Progenitor cell of endocrine pancreas (in vitro differentiated cells): ENCODE data around the gene MRM2. TPM values are rescaled to one million over a fixed set of nuclear protein-coding genes. Genes with fewer than 3 reads are reported as not detected.

Source experiments
- DNase-seq: peaks from one replicate; pipeline ENCODE4 v3.0.0; 2021; ENCODE audit warnings: low spot score; ENCODE audit not compliant: unreplicated experiment
- H3K27ac Mint-ChIP-seq: 2 replicates; pipeline ENCODE4 v1.8.0; 2021; ENCODE audit warnings: mild to moderate bottlenecking, moderate library complexity, mixed read lengths
- H3K27me3 Mint-ChIP-seq: 2 replicates; pipeline ENCODE4 v1.8.0; 2021; ENCODE audit warnings: mixed read lengths
- H3K36me3 Mint-ChIP-seq: 2 replicates; pipeline ENCODE4 v1.8.0; 2022; ENCODE audit warnings: mixed read lengths; ENCODE audit not compliant: insufficient read depth
- H3K4me1 Mint-ChIP-seq: 2 replicates; pipeline ENCODE4 v1.8.0; 2021; ENCODE audit warnings: low read depth, mixed read lengths
- H3K4me3 Mint-ChIP-seq: 2 replicates; pipeline ENCODE4 v1.8.0; 2021; ENCODE audit warnings: low read depth, mild to moderate bottlenecking, moderate library complexity, mixed read lengths
- H3K9me3 Mint-ChIP-seq: 2 replicates; pipeline ENCODE4 v1.8.0; 2021; ENCODE audit warnings: low read depth, mixed read lengths
- total RNA-seq: library from RNA; stranded (reverse); gene quantifications from 2 replicates; pipeline ENCODE4 v1.2.1, GENCODE V29; 2021
- TF ChIP-seq, protein P1 (sequence below): fragments of 200-600 bp; sonication (generic); IDR thresholded peaks from one replicate; pipeline ENCODE4 v1.5.0; 2021; ENCODE audit warnings: antibody characterized with exemption, mild to moderate bottlenecking; ENCODE audit not compliant: unreplicated experiment

The MRM2 gene
- total RNA-seq, 1 donor from 2014 or later: 28.7 TPM

- no peak overlapping the region for H3K27ac Mint-ChIP-seq
- no peaks in the 10 kb centered on the region for H3K4me1 Mint-ChIP-seq
- H3K36me3 Mint-ChIP-seq: peaks cover 7% of the 10 kb centered on the region
- no peak for DNase-seq
- no peaks in the 10 kb centered on the region for H3K27me3 Mint-ChIP-seq
- TF ChIP-seq, protein P1, sequence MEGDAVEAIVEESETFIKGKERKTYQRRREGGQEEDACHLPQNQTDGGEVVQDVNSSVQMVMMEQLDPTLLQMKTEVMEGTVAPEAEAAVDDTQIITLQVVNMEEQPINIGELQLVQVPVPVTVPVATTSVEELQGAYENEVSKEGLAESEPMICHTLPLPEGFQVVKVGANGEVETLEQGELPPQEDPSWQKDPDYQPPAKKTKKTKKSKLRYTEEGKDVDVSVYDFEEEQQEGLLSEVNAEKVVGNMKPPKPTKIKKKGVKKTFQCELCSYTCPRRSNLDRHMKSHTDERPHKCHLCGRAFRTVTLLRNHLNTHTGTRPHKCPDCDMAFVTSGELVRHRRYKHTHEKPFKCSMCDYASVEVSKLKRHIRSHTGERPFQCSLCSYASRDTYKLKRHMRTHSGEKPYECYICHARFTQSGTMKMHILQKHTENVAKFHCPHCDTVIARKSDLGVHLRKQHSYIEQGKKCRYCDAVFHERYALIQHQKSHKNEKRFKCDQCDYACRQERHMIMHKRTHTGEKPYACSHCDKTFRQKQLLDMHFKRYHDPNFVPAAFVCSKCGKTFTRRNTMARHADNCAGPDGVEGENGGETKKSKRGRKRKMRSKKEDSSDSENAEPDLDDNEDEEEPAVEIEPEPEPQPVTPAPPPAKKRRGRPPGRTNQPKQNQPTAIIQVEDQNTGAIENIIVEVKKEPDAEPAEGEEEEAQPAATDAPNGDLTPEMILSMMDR: no peak
- H3K4me3 Mint-ChIP-seq: no peak overlapping the region
- H3K9me3 Mint-ChIP-seq: no peaks in the 10 kb centered on the region
Measured at GRCh38 chr7:2259480-2259879, 17.5 kb upstream of the MRM2 start.

- Mint-ChIP-seq H3K27ac (no peak overlapping the region), H3K4me1 (no peaks in the 10 kb centered on the region), H3K9me3 (no peaks in the 10 kb centered on the region), H3K4me3 (no peak overlapping the region), H3K27me3 (no peaks in the 10 kb centered on the region), H3K36me3 (peaks cover 2% of the 10 kb centered on the region)
- TF ChIP-seq, protein P1: no peak
- DNase-seq: no peak
Measured at GRCh38 chr7:2258661-2259365, 16.8 kb upstream of the MRM2 start.

DNA sequence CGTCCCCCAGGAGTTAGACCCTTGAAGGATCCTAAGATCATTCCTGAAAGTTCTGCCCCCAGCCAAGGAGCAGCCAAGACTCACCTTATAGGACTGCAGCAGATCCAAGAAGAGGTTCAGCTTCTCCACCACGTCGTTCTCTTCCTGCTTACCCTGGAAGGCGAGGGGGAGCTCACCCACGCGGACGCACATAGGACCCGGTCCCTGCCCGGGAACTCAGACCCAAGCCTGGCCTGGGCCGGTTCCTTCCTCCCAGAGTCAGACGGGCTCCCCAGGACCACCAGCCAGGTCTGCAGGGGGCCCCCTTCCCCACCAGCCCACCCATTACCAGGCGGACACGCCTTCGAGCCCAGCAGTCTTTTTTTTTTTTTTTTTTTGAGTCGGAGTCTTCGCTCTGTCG is 15.6 kb upstream of the MRM2 start:
- H3K36me3 Mint-ChIP-seq: peaks cover 2% of the 10 kb centered on the region
- H3K4me3 Mint-ChIP-seq: no peak overlapping the region
- H3K9me3 Mint-ChIP-seq: no peaks in the 10 kb centered on the region
- TF ChIP-seq, protein P1: no peak
- DNase-seq: no peak
- no peaks in the 10 kb centered on the region for H3K27me3 Mint-ChIP-seq
- no peak overlapping the region for H3K27ac Mint-ChIP-seq
- H3K4me1 Mint-ChIP-seq: no peaks in the 10 kb centered on the region

DNA sequence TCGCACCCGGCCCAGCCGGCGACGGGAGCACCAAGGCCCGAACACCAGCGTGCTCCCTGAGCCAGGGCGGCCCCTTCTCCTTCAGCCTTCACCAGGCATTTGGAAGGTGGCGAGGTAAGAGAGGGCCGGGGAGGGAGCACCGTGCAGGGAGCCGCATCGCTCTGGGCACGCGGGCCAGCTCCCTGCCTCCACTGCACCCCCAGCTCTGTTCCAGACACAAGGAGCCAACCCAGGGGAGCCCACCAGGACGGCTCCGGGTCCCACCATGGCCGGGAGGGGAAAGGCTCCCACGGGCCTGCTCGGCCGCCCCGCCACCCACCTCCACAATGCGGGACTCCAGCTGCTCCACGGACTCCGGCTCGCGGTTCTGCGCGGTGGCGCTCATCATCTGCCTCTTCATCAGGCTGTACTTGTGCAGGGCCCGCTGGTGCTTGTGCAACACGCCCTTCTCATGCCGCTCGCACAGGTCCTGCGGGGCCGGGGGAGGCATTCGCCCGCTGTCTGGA is 15.1 kb upstream of the MRM2 start:
- H3K27me3 Mint-ChIP-seq: no peaks in the 10 kb centered on the region
- no peaks in the 10 kb centered on the region for H3K9me3 Mint-ChIP-seq
- H3K4me3 Mint-ChIP-seq: no peak overlapping the region
- H3K27ac Mint-ChIP-seq: no peak overlapping the region
- peaks cover 2% of the 10 kb centered on the region for H3K36me3 Mint-ChIP-seq
- DNase-seq: no peak
- H3K4me1 Mint-ChIP-seq: no peaks in the 10 kb centered on the region
- TF ChIP-seq, protein P1: no peak

DNA sequence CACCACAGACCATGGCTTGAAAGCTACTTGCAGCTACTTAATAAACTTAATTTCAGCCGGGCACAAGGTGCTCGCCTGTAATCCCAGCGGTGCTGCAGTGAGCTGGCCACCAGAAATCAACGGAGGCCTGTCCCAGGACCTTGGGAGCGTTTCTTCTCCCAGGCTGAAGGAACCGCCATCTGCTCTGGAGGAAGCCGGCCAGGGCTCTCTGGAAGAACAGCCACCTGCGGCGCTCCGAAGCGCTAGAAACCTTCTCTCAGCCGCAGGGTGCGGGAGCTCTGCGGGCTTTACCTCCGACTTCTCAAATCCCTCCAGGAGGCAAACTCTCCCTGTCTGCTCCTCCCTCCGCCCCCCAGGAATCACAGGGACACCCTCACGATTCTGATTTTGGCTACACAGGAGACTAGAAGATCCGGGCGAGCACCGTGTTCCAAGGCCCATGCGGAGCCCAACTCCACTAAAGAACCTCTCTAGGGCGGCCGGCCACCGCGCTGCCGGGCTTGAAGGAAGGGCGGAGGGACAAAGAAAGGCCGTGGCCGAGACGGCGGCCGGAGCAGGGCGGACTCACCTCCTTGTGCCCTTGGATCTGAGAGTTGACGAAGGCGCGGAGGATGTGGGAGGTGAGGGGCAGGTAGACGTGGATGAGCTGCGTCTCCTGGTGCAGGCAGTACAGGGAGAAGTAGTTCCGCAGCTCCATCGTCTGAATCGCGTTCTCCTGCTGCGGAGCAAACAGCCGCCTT is 14.5 kb upstream of the MRM2 start:
- Mint-ChIP-seq H3K27ac (peak overlapping the region; percentile 45), H3K36me3 (peaks cover 2% of the 10 kb centered on the region)

More for the DNA sequence above, 14.5 kb upstream of the MRM2 start:
- Mint-ChIP-seq H3K4me3 (no peak overlapping the region), H3K4me1 (no peaks in the 10 kb centered on the region), H3K9me3 (no peaks in the 10 kb centered on the region), H3K27me3 (no peaks in the 10 kb centered on the region)
- DNase-seq: no peak
- TF ChIP-seq, protein P1: no peak
